ENCODE measurements around the gene LRP1B. TPM values are rescaled to one million over a fixed set of nuclear protein-coding genes. Genes with fewer than 3 reads are reported as not detected.

LRP1B gene
- total RNA-seq, 1 experiment from 2014 or later = 0.52 TPM

- TF ChIP-seq, protein P1, sequence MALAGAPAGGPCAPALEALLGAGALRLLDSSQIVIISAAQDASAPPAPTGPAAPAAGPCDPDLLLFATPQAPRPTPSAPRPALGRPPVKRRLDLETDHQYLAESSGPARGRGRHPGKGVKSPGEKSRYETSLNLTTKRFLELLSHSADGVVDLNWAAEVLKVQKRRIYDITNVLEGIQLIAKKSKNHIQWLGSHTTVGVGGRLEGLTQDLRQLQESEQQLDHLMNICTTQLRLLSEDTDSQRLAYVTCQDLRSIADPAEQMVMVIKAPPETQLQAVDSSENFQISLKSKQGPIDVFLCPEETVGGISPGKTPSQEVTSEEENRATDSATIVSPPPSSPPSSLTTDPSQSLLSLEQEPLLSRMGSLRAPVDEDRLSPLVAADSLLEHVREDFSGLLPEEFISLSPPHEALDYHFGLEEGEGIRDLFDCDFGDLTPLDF (CRISPR knock-in tag; IDR thresholded peaks at IDR 0.05) = no peak
Measured at GRCh38 chr2:140621583-140622362, 1509.0 kb downstream of the LRP1B start (continued).

DNA sequence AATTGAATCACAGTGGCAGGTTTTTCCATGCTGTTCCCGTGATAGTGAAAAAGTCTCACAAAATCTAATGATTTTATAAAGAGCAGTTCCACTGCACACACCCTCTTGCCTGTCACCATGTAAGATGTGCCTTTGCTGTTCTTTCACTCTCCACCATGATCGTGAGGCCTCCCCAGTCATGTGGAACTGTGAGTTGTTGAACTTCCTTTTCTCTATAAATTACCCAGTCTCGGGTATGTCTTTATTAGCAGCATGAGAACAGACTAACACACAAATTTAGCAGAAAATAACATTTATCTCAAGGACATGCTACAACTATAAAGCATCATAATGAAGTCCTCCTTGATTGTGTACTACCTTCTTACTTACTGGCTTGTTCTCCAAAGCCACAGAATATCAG lies 1526.0 kb downstream of the LRP1B start:
- Mint-ChIP-seq H3K27ac (no peak overlapping the region), H3K36me3 (no peaks in the 10 kb centered on the region), H3K27me3 (ENCODE audit: low read depth) (no peaks in the 10 kb centered on the region), H3K9me3 (no peaks in the 10 kb centered on the region), H3K4me3 (no peak overlapping the region), H3K4me1 (no peaks in the 10 kb centered on the region)
- CTCF ChIA-PET = no interaction called here
- POLR2A ChIA-PET = no interaction called here
- TF ChIP-seq ZNF263 (CRISPR knock-in tag; IDR thresholded peaks at IDR 0.05; ENCODE audit: low read depth) = no peak
- TF ChIP-seq, protein P2, sequence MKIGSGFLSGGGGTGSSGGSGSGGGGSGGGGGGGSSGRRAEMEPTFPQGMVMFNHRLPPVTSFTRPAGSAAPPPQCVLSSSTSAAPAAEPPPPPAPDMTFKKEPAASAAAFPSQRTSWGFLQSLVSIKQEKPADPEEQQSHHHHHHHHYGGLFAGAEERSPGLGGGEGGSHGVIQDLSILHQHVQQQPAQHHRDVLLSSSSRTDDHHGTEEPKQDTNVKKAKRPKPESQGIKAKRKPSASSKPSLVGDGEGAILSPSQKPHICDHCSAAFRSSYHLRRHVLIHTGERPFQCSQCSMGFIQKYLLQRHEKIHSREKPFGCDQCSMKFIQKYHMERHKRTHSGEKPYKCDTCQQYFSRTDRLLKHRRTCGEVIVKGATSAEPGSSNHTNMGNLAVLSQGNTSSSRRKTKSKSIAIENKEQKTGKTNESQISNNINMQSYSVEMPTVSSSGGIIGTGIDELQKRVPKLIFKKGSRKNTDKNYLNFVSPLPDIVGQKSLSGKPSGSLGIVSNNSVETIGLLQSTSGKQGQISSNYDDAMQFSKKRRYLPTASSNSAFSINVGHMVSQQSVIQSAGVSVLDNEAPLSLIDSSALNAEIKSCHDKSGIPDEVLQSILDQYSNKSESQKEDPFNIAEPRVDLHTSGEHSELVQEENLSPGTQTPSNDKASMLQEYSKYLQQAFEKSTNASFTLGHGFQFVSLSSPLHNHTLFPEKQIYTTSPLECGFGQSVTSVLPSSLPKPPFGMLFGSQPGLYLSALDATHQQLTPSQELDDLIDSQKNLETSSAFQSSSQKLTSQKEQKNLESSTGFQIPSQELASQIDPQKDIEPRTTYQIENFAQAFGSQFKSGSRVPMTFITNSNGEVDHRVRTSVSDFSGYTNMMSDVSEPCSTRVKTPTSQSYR (CRISPR knock-in tag; IDR thresholded peaks at IDR 0.05) = no peak
- TF ChIP-seq MXD4 (CRISPR knock-in tag; IDR thresholded peaks at IDR 0.05; ENCODE audit: borderline replicate concordance) = no peak
- TF ChIP-seq FOXK1 (CRISPR knock-in tag; IDR thresholded peaks at IDR 0.05) = no peak
- TF ChIP-seq FOXP1 (CRISPR knock-in tag; IDR thresholded peaks at IDR 0.05; ENCODE audit: borderline replicate concordance) = no peak
- TF ChIP-seq FOXJ3 (CRISPR knock-in tag; IDR thresholded peaks at IDR 0.05; ENCODE audit: borderline replicate concordance) = no peak
- TF ChIP-seq, protein P3, sequence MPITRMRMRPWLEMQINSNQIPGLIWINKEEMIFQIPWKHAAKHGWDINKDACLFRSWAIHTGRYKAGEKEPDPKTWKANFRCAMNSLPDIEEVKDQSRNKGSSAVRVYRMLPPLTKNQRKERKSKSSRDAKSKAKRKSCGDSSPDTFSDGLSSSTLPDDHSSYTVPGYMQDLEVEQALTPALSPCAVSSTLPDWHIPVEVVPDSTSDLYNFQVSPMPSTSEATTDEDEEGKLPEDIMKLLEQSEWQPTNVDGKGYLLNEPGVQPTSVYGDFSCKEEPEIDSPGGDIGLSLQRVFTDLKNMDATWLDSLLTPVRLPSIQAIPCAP (CRISPR knock-in tag; IDR thresholded peaks at IDR 0.05) = no peak
- DNase-seq (ENCODE audit: low spot score) (no peak), ATAC-seq (no peak)

GRCh38 chr2:140604096-140604495 lies 1526.7 kb downstream of the LRP1B start:
- ATAC-seq = no peak
- CTCF ChIA-PET = no interaction called here
- Mint-ChIP-seq H3K4me1 (no peaks in the 10 kb centered on the region), H3K36me3 (no peaks in the 10 kb centered on the region), H3K27me3 (ENCODE audit: low read depth) (no peaks in the 10 kb centered on the region), H3K4me3 (no peak overlapping the region), H3K9me3 (no peaks in the 10 kb centered on the region), H3K27ac (no peak overlapping the region)
- POLR2A ChIA-PET = no interaction called here
- no peak for DNase-seq (ENCODE audit: low spot score)
- TF ChIP-seq, protein P4, sequence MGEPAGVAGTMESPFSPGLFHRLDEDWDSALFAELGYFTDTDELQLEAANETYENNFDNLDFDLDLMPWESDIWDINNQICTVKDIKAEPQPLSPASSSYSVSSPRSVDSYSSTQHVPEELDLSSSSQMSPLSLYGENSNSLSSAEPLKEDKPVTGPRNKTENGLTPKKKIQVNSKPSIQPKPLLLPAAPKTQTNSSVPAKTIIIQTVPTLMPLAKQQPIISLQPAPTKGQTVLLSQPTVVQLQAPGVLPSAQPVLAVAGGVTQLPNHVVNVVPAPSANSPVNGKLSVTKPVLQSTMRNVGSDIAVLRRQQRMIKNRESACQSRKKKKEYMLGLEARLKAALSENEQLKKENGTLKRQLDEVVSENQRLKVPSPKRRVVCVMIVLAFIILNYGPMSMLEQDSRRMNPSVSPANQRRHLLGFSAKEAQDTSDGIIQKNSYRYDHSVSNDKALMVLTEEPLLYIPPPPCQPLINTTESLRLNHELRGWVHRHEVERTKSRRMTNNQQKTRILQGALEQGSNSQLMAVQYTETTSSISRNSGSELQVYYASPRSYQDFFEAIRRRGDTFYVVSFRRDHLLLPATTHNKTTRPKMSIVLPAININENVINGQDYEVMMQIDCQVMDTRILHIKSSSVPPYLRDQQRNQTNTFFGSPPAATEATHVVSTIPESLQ (CRISPR knock-in tag; IDR thresholded peaks at IDR 0.05) = no peak
- no peak for TF ChIP-seq MXD4 (CRISPR knock-in tag; IDR thresholded peaks at IDR 0.05; ENCODE audit: borderline replicate concordance)
- TF ChIP-seq TEAD1 (CRISPR knock-in tag; IDR thresholded peaks at IDR 0.05) = no peak
- TF ChIP-seq GABPB1 (CRISPR knock-in tag; IDR thresholded peaks at IDR 0.05) = no peak
- no peak for TF ChIP-seq SOX15 (CRISPR knock-in tag; IDR thresholded peaks at IDR 0.05)
- no peak for TF ChIP-seq CREB1 (CRISPR knock-in tag; IDR thresholded peaks at IDR 0.05)
- TF ChIP-seq, protein P5, sequence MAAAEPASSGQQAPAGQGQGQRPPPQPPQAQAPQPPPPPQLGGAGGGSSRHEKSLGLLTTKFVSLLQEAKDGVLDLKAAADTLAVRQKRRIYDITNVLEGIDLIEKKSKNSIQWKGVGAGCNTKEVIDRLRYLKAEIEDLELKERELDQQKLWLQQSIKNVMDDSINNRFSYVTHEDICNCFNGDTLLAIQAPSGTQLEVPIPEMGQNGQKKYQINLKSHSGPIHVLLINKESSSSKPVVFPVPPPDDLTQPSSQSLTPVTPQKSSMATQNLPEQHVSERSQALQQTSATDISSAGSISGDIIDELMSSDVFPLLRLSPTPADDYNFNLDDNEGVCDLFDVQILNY (CRISPR knock-in tag; IDR thresholded peaks at IDR 0.05) = no peak
- no peak for TF ChIP-seq ZNF425 (CRISPR knock-in tag; conservative IDR thresholded peaks at IDR 0.05)
- no peak for TF ChIP-seq SP1 (CRISPR knock-in tag; conservative IDR thresholded peaks at IDR 0.05)
- no peak for TF ChIP-seq RORB (CRISPR knock-in tag; IDR thresholded peaks at IDR 0.05)
- TF ChIP-seq ETV6 (CRISPR knock-in tag; IDR thresholded peaks at IDR 0.05) = no peak
- no peak for TF ChIP-seq PRDM15 (CRISPR knock-in tag; IDR thresholded peaks at IDR 0.05)

Measured in WTC11 (cell line).